Measurements from ENCODE around the gene ELK4.

ELK4 gene

DNA sequence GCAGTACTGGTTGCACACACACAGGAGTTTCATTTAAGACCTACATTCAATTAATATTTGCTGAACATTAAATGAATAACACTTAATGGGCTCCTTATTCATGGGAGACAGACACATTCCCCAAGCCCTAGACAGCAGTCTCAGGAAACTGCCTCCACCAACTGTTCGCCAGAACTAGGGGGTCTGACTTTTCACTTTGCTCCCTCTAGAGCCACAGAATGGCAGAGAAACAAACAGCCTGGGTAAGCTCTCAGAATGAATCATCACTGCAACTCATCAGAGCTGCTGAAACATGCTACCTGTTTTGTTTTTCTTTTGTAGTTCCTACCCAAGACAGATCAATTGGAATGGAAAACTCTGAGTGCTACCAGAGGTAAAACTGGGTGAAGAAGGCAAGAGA, 31.7 kb downstream of the ELK4 start:
- H3K36me3 ChIP-seq (ENCODE audit: control insufficient read depth, low read depth, low read length): peaks cover 17% of the 10 kb centered on the region
- H3K4me1 ChIP-seq (ENCODE audit: control insufficient read depth, low read depth, low read length): no peaks in the 10 kb centered on the region
- H3K27me3 ChIP-seq (ENCODE audit: control insufficient read depth, insufficient read depth, low read length): no peaks in the 10 kb centered on the region
- H3K27ac ChIP-seq (ENCODE audit: low read length): no peak overlapping the region
- H3K4me3 ChIP-seq (ENCODE audit: low read length): no peak overlapping the region
- H3K9ac ChIP-seq (ENCODE audit: low read length): no peak overlapping the region
- no peaks in the 10 kb centered on the region for H3K9me3 ChIP-seq (ENCODE audit: control insufficient read depth, low read depth, low read length)

DNA sequence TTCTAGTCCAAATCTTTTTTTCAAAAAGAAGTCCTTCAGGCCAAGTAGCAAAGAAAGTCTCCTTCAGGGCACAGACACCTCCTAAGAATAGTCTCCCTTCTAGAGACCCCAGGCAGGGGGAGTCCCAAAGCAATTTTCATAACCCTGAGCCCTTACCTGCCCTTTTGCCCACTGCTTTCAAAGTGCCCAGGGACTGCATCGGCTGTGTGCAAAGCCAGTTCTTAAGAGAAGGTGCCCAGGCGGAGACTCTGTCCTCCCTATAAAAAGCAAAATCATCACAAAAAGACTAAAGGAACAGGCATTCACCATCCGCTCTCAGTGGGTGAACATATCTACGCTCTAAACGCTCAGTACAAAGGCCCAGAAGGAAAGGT, 32.2 kb downstream of the ELK4 start:
- H3K27me3 ChIP-seq (ENCODE audit: control insufficient read depth, insufficient read depth, low read length): no peaks in the 10 kb centered on the region
- H3K9ac ChIP-seq (ENCODE audit: low read length): no peak overlapping the region
- H3K36me3 ChIP-seq (ENCODE audit: control insufficient read depth, low read depth, low read length): peaks cover 17% of the 10 kb centered on the region
- no peak overlapping the region for H3K4me3 ChIP-seq (ENCODE audit: low read length)
- H3K4me1 ChIP-seq (ENCODE audit: control insufficient read depth, low read depth, low read length): no peaks in the 10 kb centered on the region
- H3K9me3 ChIP-seq (ENCODE audit: control insufficient read depth, low read depth, low read length): no peaks in the 10 kb centered on the region
- no peak overlapping the region for H3K27ac ChIP-seq (ENCODE audit: low read length)

- Histone ChIP-seq H3K27me3 (ENCODE audit: control insufficient read depth, insufficient read depth, low read length) (no peaks in the 10 kb centered on the region), H3K9ac (ENCODE audit: low read length) (no peak overlapping the region), H3K4me1 (ENCODE audit: control insufficient read depth, low read depth, low read length) (no peaks in the 10 kb centered on the region), H3K27ac (ENCODE audit: low read length) (no peak overlapping the region), H3K9me3 (ENCODE audit: control insufficient read depth, low read depth, low read length) (no peaks in the 10 kb centered on the region), H3K4me3 (ENCODE audit: low read length) (no peak overlapping the region), H3K36me3 (ENCODE audit: control insufficient read depth, low read depth, low read length) (peaks cover 17% of the 10 kb centered on the region)
Observed at GRCh38 chr1:205598841-205599668, 32.8 kb downstream of the ELK4 start.

DNA sequence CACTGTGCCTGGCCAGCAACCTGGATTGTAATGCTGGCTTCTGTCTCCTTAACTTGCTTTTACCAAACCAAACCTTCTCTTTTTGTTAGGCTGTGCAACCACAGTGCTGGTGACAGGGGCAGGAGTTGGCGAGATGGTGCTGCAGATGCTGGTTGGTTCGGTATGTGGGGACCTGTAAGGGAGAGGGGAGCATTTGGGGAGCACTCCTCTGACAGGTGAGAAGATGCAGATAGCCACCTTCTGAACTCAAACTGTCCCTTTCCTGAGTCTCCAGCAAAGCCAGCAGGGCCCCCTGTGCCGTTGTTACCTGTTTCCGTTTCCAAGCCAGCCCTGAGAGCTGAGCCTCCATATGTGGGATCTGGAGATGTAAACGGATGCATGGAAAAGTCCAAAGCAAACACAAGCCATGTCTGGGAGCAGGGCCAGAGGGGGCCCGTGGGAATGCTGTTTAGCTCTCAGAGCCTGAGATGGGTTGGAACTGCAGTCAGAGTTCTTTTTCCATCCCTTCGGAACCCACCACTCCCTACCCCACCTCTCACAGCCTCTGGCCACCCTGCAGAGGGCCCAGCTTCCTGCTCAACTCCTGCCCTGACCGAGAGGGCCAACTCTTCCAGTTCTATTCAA, 34.0 kb downstream of the ELK4 start:
- Histone ChIP-seq H3K27me3 (ENCODE audit: control insufficient read depth, insufficient read depth, low read length) (no peaks in the 10 kb centered on the region), H3K4me1 (ENCODE audit: control insufficient read depth, low read depth, low read length) (no peaks in the 10 kb centered on the region), H3K27ac (ENCODE audit: low read length) (no peak overlapping the region), H3K4me3 (ENCODE audit: low read length) (no peak overlapping the region), H3K9ac (ENCODE audit: low read length) (no peak overlapping the region), H3K9me3 (ENCODE audit: control insufficient read depth, low read depth, low read length) (no peaks in the 10 kb centered on the region), H3K36me3 (ENCODE audit: control insufficient read depth, low read depth, low read length) (peaks cover 17% of the 10 kb centered on the region)

DNA sequence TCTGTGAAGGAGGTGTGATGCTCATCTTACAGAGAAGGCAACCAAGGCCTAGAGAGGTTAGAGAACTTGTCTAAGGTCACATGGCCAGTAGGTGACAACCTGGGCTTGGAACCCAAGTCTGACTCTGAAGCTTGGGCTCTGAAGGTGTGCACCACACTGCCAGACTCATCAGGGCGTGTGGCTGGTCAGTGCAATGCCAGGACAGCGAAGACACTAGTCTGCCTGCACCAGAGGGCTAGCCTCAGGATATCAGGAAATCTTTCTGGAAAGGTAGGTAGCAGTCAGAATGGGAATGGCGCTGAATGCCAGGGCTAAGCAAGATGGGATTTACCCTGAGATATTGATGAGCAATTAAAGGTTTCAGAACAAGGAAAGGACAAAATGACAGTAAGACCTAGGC, 34.9 kb downstream of the ELK4 start:
- Histone ChIP-seq H3K27ac (ENCODE audit: low read length) (no peak overlapping the region), H3K36me3 (ENCODE audit: control insufficient read depth, low read depth, low read length) (peaks cover 17% of the 10 kb centered on the region), H3K9me3 (ENCODE audit: control insufficient read depth, low read depth, low read length) (no peaks in the 10 kb centered on the region), H3K4me1 (ENCODE audit: control insufficient read depth, low read depth, low read length) (no peaks in the 10 kb centered on the region), H3K9ac (ENCODE audit: low read length) (no peak overlapping the region), H3K27me3 (ENCODE audit: control insufficient read depth, insufficient read depth, low read length) (no peaks in the 10 kb centered on the region), H3K4me3 (ENCODE audit: low read length) (no peak overlapping the region)

GRCh38 chr1:205595861-205596260, 36.0 kb downstream of the ELK4 start:
- no peaks in the 10 kb centered on the region for H3K9me3 ChIP-seq (ENCODE audit: control insufficient read depth, low read depth, low read length)
- H3K27ac ChIP-seq (ENCODE audit: low read length): no peak overlapping the region
- H3K36me3 ChIP-seq (ENCODE audit: control insufficient read depth, low read depth, low read length): peaks cover 17% of the 10 kb centered on the region
- H3K4me3 ChIP-seq (ENCODE audit: low read length): no peak overlapping the region
- no peaks in the 10 kb centered on the region for H3K4me1 ChIP-seq (ENCODE audit: control insufficient read depth, low read depth, low read length)
- no peak overlapping the region for H3K9ac ChIP-seq (ENCODE audit: low read length)
- no peaks in the 10 kb centered on the region for H3K27me3 ChIP-seq (ENCODE audit: control insufficient read depth, insufficient read depth, low read length)

DNA sequence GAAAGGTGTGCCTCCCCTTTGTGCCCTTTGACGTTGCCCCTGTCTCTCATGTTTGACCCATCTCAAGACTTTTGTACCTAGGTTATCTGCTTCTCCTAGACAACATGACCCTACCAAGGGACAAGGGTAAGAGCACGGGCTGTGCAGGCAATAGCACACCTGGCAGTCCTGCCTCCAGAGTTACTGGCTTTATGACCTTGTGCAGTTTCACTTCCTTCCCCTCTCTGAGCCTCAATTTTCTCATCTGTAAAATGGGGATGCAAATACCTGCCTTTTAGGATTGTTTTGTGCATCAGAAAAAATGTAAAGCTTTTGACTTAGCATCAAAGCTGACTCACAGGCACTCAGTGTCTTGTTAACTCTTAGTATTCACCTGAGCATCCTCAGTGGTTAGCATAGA, 36.4 kb downstream of the ELK4 start:
- Histone ChIP-seq H3K4me1 (ENCODE audit: control insufficient read depth, low read depth, low read length) (no peaks in the 10 kb centered on the region), H3K4me3 (ENCODE audit: low read length) (no peak overlapping the region), H3K9me3 (ENCODE audit: control insufficient read depth, low read depth, low read length) (no peaks in the 10 kb centered on the region), H3K27me3 (ENCODE audit: control insufficient read depth, insufficient read depth, low read length) (no peaks in the 10 kb centered on the region), H3K36me3 (ENCODE audit: control insufficient read depth, low read depth, low read length) (peaks cover 15% of the 10 kb centered on the region), H3K9ac (ENCODE audit: low read length) (no peak overlapping the region), H3K27ac (ENCODE audit: low read length) (no peak overlapping the region)

DNA sequence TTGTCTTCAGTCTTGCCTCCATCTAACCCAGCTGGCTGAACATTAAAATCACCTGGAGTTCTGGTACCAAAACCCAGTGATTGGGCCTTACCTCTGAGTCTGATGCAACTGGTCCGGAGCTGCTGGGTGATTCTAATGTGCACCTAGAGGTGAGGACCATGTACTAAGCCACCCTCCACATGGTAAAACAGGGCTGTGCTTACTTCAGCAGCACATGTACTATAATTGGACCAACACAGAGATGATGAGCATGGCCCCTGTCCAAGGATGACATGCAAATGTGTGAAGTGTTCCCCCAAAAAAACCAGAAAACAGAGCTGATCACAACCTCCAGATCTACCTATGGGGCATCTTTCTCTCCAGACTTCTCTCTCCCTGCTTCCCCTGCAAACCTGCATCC, 37.0 kb downstream of the ELK4 start:
- Histone ChIP-seq H3K9me3 (ENCODE audit: control insufficient read depth, low read depth, low read length) (no peaks in the 10 kb centered on the region), H3K9ac (ENCODE audit: low read length) (no peak overlapping the region), H3K36me3 (ENCODE audit: control insufficient read depth, low read depth, low read length) (peaks cover 11% of the 10 kb centered on the region), H3K27ac (ENCODE audit: low read length) (no peak overlapping the region), H3K4me3 (ENCODE audit: low read length) (no peak overlapping the region), H3K4me1 (ENCODE audit: control insufficient read depth, low read depth, low read length) (no peaks in the 10 kb centered on the region), H3K27me3 (ENCODE audit: control insufficient read depth, insufficient read depth, low read length) (no peaks in the 10 kb centered on the region)

DNA sequence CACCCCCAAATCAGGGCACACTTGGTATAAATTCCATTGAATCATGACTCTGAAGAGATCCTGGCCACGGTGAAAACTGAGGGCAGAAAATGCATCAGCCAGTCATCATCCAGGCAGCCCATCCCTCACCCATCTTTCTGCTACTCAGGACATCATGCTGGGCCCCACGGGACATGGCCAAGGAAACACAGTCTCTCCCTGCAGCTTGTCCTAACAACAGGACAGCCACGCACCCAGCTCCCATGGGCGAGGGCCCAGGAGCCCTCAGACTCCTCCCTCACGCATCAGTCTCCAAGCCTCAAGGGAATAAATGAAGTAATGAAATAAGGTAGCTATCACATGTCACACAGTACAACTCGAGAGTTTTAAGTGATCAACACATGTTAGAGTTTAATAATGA, 37.8 kb downstream of the ELK4 start:
- Histone ChIP-seq H3K27me3 (ENCODE audit: control insufficient read depth, insufficient read depth, low read length) (no peaks in the 10 kb centered on the region), H3K36me3 (ENCODE audit: control insufficient read depth, low read depth, low read length) (peaks cover 3% of the 10 kb centered on the region), H3K4me3 (ENCODE audit: low read length) (no peak overlapping the region), H3K9ac (ENCODE audit: low read length) (no peak overlapping the region), H3K9me3 (ENCODE audit: control insufficient read depth, low read depth, low read length) (no peaks in the 10 kb centered on the region), H3K27ac (ENCODE audit: low read length) (no peak overlapping the region), H3K4me1 (ENCODE audit: control insufficient read depth, low read depth, low read length) (no peaks in the 10 kb centered on the region)

DNA sequence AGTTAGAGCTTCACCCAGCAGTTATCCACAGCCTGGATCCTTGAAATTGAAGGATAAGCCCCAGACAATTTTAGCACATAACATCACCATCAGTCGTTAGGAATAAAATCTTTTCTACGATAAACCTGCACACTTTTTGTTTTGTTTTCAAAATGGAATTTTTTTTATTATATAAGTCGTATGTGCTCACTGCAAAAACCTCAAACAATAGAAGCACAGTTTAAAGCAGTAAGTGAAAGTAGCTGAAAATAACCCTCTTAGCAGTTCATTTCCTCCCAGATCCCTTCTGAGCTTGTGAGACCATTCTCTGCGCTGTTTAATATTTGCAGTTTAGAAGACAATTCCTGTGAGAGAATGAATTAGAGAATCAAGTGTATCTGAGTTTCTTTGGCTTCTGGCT, 38.3 kb downstream of the ELK4 start:
- no peaks in the 10 kb centered on the region for H3K4me1 ChIP-seq (ENCODE audit: control insufficient read depth, low read depth, low read length)

GRCh38 chr1:205592443-205593003, 39.3 kb downstream of the ELK4 start:
- Histone ChIP-seq H3K36me3 (ENCODE audit: control insufficient read depth, low read depth, low read length) (no peaks in the 10 kb centered on the region), H3K4me1 (ENCODE audit: control insufficient read depth, low read depth, low read length) (no peaks in the 10 kb centered on the region), H3K9me3 (ENCODE audit: control insufficient read depth, low read depth, low read length) (no peaks in the 10 kb centered on the region), H3K4me3 (ENCODE audit: low read length) (no peak overlapping the region), H3K27ac (ENCODE audit: low read length) (no peak overlapping the region), H3K27me3 (ENCODE audit: control insufficient read depth, insufficient read depth, low read length) (no peaks in the 10 kb centered on the region), H3K9ac (ENCODE audit: low read length) (no peak overlapping the region)

More for the DNA sequence above, 38.3 kb downstream of the ELK4 start:
- no peak overlapping the region for H3K4me3 ChIP-seq (ENCODE audit: low read length)
- H3K36me3 ChIP-seq (ENCODE audit: control insufficient read depth, low read depth, low read length): no peaks in the 10 kb centered on the region
- no peak overlapping the region for H3K27ac ChIP-seq (ENCODE audit: low read length)
- no peak overlapping the region for H3K9ac ChIP-seq (ENCODE audit: low read length)
- no peaks in the 10 kb centered on the region for H3K9me3 ChIP-seq (ENCODE audit: control insufficient read depth, low read depth, low read length)
- H3K27me3 ChIP-seq (ENCODE audit: control insufficient read depth, insufficient read depth, low read length): no peaks in the 10 kb centered on the region

Measured in iPS-18a (cell line).